ENCODE measurements around the gene DISP2.

DISP2 gene

DNA sequence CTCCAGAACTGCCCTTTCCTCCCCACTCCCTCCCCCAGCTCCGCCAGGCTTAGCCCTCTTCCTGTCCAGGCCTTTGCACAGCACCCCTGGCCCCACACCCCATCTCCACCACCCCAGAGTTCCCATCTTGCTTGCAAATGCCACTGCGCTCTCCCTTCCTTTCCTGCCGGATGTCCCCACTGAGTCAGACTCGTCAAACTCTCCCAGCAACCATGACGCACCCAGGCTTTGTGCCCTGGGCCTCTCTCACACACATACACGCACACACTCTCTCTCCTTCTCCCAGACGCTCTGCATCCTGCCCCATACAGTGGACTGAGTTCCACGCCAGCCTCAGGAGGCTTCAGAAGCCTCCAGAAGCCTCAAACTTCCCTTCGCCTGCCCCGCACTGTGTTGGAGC, 14.5 kb upstream of the DISP2 start:
- DNase-seq: no peak

DNA sequence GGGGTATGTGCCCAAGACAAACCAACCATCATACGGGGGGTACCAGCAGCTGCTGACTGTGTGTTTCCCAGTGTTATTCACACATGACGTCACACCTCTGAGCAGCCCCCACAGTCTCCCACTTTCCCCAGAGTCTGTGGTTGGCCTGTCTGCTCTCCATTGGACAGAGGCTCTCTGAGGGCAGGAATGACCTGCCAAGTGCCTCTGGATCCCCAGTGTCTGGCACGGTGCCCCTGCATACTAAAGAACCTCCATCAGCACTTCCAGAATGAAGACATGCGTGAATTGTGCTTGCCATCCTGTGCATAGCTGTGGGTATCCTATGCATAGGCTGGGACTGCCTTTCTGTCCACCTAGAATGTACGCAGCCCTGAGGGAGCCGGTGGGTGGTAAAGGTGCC, 13.8 kb upstream of the DISP2 start:
- DNase-seq: no peak

DNA sequence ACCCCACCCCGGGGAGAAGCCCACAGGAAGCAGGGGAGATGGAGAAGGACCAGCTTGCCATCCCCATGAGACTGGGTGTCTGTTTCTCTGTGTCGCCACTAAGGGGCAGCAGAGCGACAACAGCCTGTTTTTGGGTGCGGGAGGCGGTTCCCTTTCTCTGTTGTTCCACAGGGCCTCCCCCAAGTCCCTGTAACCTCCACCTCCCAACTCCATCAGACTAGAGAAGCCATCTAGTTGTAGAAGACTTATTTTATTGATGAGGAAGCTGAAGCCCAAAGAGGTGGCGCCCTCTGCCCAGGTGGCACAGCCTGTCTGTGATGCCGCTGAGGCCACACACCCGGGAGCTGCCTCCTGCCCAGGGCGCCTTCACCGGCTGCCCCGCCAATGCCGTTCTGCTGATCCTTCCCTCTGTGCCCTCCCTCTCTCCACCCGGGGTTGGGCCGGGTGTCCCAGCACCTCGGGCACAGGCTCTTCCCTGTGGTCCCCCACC, 13.3 kb upstream of the DISP2 start:
- peak; percentile 76 to 81 for DNase-seq

DNA sequence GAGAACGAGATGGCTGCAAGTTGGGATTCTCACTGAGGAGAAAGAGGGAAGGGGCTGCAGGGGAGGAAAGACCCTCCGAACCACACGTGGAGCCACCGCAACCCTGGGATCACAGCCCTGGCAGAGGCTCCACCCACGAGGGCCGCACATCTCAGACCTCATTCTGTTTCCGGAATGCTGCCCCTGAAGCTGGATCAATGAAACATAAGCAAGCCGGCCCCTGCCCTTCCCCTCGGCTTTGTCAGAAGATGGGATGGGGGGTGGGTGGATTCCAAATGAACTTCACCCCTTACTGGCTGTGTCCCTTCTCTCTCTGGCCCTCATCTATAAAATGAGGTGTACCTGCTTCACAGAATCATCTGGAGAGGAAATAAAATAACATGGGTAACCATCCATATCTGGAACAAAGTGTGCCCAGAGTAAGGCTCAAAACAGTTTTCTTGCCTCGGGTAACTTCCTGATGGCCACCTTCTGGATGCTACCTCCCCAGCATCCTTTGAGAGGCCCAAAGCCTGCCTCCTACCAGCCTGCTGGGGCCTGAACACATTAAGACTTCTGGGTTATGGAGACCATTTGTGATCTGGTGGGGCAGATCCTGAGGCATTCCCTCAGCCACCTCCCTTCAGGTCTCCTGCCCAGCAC, 12.7 kb upstream of the DISP2 start:
- no peak for DNase-seq

- no peak for DNase-seq
Measured at GRCh38 chr15:40345867-40346578, 12.0 kb upstream of the DISP2 start.

DNA sequence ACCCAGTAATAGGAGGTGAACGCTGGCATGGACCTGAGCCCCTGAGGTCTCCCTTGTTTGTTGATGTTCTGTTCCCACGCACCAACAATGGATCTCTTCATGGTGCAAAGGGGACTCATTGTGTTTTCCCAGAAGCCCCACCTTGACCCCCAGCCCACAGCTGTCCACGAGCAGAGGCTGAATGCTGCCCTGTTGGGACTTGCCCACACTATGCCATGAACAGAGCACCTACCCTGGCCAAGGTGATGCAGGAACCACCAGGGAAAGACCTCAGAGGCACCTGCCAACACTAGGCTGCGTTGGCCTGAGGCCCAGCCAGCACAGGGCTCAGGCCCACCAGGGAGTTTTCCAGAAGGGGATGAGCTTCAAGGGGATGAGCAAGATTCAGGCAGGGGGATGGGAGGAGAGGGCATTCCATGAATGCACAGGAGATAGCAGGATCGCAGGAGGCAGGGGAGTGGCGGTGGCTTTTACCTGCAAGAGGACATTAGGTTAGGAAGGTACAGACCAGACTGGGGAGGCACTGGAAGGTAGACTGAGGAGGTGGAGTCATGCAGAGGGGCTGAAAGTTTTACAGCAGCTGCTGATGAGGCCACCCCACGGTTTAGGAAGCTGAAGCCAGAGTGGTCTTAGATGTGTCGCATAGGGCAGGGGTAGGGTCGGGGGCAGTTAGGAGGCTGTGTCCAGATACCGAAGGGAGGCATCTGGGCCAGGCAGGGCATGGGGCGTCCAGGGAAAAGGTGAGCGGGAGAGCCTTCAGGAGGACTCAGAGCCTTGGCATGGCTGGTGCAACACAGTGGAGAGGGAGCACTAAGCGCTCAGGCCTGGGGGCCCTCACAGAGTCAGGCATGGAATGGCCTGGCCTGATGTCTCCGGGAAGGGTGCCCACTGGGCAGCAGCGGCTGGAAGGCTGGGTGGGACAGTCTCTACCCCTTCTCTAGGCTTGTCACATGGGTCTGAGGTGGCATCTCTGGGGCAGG, 11.2 kb upstream of the DISP2 start:
- DNase-seq: no peak

GRCh38 chr15:40347559-40348473, 10.2 kb upstream of the DISP2 start:
- DNase-seq: no peak

- DNase-seq: no peak
Measured at GRCh38 chr15:40348474-40348870, 9.5 kb upstream of the DISP2 start.

DNA sequence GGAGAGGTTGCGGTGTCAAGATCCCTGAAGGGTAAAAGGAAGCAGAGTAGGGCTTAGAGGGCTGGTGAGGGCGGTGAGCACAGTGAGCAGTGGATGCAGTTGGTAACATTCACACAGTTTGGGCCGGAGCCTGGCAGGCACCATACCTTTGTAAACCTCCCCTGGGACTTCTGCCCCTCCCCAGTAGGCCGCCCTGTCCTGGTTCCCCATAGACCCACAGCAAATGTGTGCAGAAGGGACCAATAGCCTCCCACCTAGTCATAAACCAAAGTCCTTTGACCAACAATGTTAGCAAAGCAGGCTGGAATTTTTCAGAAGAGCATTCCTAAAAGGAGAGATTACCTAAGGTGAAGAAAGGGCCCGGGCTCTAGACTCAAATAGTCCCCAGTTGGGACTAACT, 8.9 kb upstream of the DISP2 start:
- no peak for DNase-seq

- DNase-seq: no peak
Measured at GRCh38 chr15:40352281-40352901, 5.6 kb upstream of the DISP2 start.

- DNase-seq: no peak
Measured at GRCh38 chr15:40353697-40354096, 4.3 kb upstream of the DISP2 start.

- DNase-seq: no peak
Measured at GRCh38 chr15:40354408-40355171, 3.4 kb upstream of the DISP2 start.

GRCh38 chr15:40355976-40356585, 1.9 kb upstream of the DISP2 start:
- DNase-seq: no peak

GRCh38 chr15:40357246-40357645, 773 bp upstream of the DISP2 start:
- DNase-seq: no peak

GRCh38 chr15:40358471-40359353, 693 bp downstream of the DISP2 start:
- peak in 1 of 2 experiments; percentile 54 for DNase-seq

- DNase-seq: no peak
Measured at GRCh38 chr15:40360015-40360414, 2.0 kb downstream of the DISP2 start.

DNA sequence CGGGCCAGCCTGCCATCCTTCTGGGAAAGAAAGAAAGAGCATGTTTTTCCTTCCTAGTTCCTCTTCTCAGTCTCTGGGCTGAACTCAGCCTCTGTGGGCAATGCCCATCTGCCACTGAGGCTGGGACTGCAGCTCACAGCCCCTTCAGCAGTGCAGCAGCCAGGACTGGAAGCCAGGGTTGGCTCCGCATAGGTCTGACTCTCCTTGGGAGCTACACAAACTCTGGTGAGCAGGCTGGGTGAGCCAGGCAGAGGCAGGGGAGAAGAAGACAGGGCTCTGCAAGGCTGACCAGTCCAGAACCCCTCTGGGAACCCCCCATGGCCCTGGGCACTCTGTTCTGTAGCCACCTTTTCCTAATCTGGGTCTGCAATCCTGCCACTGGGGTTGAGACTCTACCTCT, 3.6 kb downstream of the DISP2 start:
- no peak for DNase-seq

GRCh38 chr15:40363611-40364010, 5.6 kb downstream of the DISP2 start:
- no peak for DNase-seq

- DNase-seq: no peak
Measured at GRCh38 chr15:40364251-40364650, 6.2 kb downstream of the DISP2 start.

GRCh38 chr15:40365016-40365415, 7.0 kb downstream of the DISP2 start:
- DNase-seq: no peak

Data from activated T-cell treated with anti-CD3 and anti-CD28 coated beads, Interleukin-2, amount 50 U/mL, for 48 hours (primary cell).